T-helper 2 cell treated with Interferon-gamma antibody and Interleukin-4, amounts not matched to agents 5 μg/mL and 100 μg/mL, for 36 hours (primary cell): ENCODE results near the gene RLN1.
"Not testable (repeated sequence)": the region's sequence is repeated elsewhere in the genome, so short reads cannot be mapped to it uniquely, and the experiment has no call there.

Source experiments
- DNase-seq: peaks from one replicate; pipeline ENCODE4 v3.0.0; 2021; ENCODE audit warnings: low spot score
- H3K27ac Mint-ChIP-seq: one replicate; pipeline ENCODE4 v1.8.0; 2021; ENCODE audit warnings: mild to moderate bottlenecking, mixed read lengths
- H3K27me3 Mint-ChIP-seq: one replicate; pipeline ENCODE4 v1.8.0; 2021; ENCODE audit warnings: low read depth, mixed read lengths
- H3K36me3 Mint-ChIP-seq: one replicate; pipeline ENCODE4 v1.8.0; 2021; ENCODE audit warnings: low read depth, mixed read lengths
- H3K4me1 Mint-ChIP-seq: one replicate; pipeline ENCODE4 v1.8.0; 2021; ENCODE audit warnings: low read depth, mixed read lengths
- H3K4me3 Mint-ChIP-seq: one replicate; pipeline ENCODE4 v1.8.0; 2022; ENCODE audit warnings: mild to moderate bottlenecking, moderate library complexity, mixed read lengths
- H3K9me3 Mint-ChIP-seq: one replicate; pipeline ENCODE4 v1.8.0; 2021; ENCODE audit warnings: mixed read lengths

The RLN1 gene

DNA sequence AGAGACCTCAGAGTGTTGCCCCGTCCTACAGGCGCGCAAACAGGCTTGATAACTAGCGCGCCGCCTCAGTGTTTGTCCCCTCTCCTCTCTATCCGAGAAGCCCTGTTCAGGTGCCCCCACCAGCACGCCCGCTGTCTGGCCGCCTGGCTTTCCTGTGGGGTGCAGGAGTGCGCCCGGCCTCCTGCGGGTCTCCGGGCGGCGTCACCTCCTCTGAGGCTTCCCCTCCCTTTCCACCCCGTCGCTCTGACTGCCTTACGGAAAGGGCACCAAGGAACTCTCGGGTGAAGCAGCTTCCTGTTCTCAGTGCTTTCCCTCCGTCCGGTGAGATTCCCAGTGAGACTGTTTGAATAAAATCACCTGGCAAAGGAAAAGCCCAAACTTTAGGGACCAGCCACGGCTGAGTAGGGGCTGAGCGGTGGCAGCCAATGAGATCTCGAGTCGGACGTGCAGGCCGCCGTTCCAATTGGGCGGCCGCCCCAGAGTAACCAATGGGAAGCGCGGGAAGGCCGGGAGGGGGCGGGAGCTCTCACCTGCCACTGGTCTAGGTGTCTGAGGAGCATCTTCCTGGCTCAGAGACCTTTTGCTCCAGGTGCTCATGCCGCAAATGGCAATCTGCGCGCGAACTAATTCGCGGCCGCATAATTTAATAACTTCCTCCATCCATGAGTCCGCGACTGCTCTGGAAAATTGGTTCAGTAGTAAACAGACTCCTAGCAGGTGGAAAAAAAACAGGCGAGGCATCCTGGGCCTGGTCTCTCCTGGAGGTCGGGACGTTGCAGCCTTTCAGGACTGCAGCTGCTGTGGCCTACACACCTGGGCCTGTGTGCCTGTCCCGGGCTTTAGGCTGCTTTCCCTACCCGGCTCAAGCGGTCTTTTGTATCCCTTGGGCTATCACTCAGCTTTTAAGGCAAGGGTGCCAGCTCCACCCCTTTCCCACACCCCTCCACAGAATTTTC is 35.6 kb downstream of the RLN1 start, which contains the start of gene RLN2:
Gene RLN2 (minus strand): TSS at position 877 of the 956 bp plus-strand sequence. CDS start 136 bp downstream, at position 741.
- not testable (repeated sequence) for H3K27me3 Mint-ChIP-seq, DNase-seq, H3K9me3 Mint-ChIP-seq, H3K27ac Mint-ChIP-seq, H3K36me3 Mint-ChIP-seq
- Mint-ChIP-seq H3K4me3 (peak within 1 kb of the TSS; percentile 73), H3K4me1 (peaks cover 25% of the 10 kb centered on the region)

DNA sequence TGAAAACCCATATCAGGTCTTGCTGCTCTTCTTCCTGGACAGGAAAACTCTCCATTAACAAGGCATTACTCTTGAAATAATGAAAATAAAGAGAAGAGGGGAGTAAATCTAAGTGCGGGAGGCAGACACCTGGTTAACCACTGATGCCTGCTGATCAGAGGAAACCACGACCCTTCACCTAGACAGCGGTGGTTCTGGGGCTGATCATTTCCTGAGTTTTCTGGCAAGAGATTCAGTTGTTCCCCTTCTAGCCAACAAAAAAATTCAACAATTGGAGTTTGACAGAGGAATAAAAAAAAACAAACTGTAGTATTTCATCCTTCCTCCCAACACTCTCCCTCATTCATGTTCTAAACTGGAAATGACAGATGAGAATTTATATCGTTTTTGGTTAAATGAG is 38.1 kb downstream of the RLN1 start:
- Mint-ChIP-seq H3K27me3 (no peaks in the 10 kb centered on the region), H3K4me1 (peaks cover 22% of the 10 kb centered on the region), H3K9me3 (peaks cover 9% of the 10 kb centered on the region), H3K27ac (no peak overlapping the region), H3K4me3 (peak overlapping the region; percentile 60), H3K36me3 (peaks cover 3% of the 10 kb centered on the region)
- DNase-seq, result no peak

DNA sequence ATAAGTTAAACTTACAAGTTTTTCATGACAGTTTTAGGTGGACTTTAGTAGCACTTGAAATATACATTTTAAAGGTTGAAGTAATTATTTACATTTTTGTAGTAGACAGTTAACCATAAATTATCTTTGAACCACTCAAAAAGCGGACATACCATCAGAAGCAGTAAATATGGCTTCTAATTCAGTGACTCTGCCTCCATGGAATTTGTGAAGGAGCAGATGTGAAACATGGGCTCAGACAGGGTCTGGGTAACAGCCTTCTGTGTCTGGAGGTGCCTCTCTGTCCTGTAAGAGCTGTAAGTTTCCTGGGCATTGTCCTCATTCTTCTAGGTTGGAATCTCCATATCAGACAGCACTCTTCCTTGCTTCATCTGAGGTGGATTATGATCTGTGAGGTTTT is 47.5 kb downstream of the RLN1 start:
- no peaks in the 10 kb centered on the region for H3K4me1 Mint-ChIP-seq
- peaks cover 4% of the 10 kb centered on the region for H3K36me3 Mint-ChIP-seq
- peaks cover 24% of the 10 kb centered on the region for H3K27me3 Mint-ChIP-seq
- DNase-seq, result no peak
- H3K27ac Mint-ChIP-seq, result no peak overlapping the region
- peaks cover 16% of the 10 kb centered on the region for H3K9me3 Mint-ChIP-seq
- H3K4me3 Mint-ChIP-seq, result no peak overlapping the region

DNA sequence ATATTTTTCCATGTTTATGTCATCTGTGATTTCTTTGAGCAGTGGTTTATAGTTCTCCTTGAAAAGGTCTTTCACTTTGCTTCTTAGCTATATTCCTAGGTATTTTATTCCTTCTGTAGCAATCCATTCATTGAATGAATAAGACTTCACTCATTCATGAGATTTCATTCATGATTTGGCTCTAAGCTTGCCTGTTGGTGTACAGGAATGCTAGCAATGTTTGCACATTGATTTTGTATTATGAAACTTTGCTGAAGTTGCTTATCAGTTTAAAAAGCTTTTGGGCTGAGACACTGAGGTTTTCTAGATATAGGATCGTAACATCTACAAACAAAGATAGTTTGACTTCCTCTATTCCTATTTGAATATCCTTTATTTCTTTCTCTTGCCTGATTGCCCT is 51.1 kb downstream of the RLN1 start:
- Mint-ChIP-seq H3K4me1 (peaks cover 3% of the 10 kb centered on the region), H3K4me3 (no peak overlapping the region), H3K36me3 (peaks cover 2% of the 10 kb centered on the region), H3K27ac (no peak overlapping the region), H3K27me3 (peaks cover 18% of the 10 kb centered on the region), H3K9me3 (peaks cover 5% of the 10 kb centered on the region)
- DNase-seq, result no peak

DNA sequence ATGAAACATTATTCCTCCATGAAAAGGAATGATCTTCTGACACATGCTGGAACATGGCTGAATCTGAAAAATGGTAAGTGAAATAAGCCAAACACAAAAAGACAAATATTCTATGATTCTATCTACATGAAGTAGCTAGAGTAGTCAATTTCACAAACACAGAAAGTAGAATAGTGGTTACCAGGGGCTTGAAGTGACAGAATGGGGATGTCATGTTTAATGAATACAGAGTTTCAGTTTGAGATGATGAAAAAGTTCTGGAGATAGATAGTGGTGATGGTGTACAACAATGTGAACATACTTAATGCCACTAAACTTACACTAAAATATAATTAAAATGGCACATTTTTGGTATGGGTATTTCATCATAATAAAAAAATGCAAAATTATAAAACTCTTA is 53.4 kb downstream of the RLN1 start:
- Mint-ChIP-seq H3K27ac (no peak overlapping the region), H3K4me1 (peaks cover 3% of the 10 kb centered on the region)
- DNase-seq, result no peak

More for the DNA sequence above, 53.4 kb downstream of the RLN1 start:
- Mint-ChIP-seq H3K4me3 (no peak overlapping the region), H3K27me3 (peaks cover 18% of the 10 kb centered on the region), H3K36me3 (peaks cover 2% of the 10 kb centered on the region), H3K9me3 (peaks cover 5% of the 10 kb centered on the region)
